ENCODE results near the gene FETUB. TPM values are rescaled to one million over a fixed set of nuclear protein-coding genes. Genes with fewer than 3 reads are reported as not detected.

FETUB gene
- total and polyA plus RNA-seq, 2 donors (not counting 1 experiment from before 2014, with no cell fraction given): not detected

- ATAC-seq (ENCODE audit: low read depth) (no peak), DNase-seq (no peak)
- WGBS (ENCODE audit: insufficient coverage): 87% methylated on average over 3 of the region's 17 CpGs
- Histone ChIP-seq H3K9ac (ENCODE audit: low read length) (no peak overlapping the region), H3K79me2 (ENCODE audit: control insufficient read depth, insufficient read depth, low read length) (no peaks in the 10 kb centered on the region), H3K27ac (ENCODE audit: low read length in 2 of 2) (no peak overlapping the region), H3K36me3 (replicated peaks in 1 of 2; ENCODE audit: control extremely low read depth in 1 of 2, control insufficient read depth in 1 of 2, extremely low read depth in 1 of 2, insufficient read depth in 2 of 2, low read length in 1 of 2) (no peaks in the 10 kb centered on the region), H3K27me3 (replicated peaks in 1 of 4; ENCODE audit: control extremely low read depth in 1 of 4, control insufficient read depth in 3 of 4, insufficient read depth in 4 of 4, low read length in 3 of 4) (no peaks in the 10 kb centered on the region), H3K9me3 (ENCODE audit: control extremely low read depth in 1 of 3, control insufficient read depth in 2 of 3, insufficient read depth in 1 of 3, low read length in 2 of 3) (no peaks in the 10 kb centered on the region), H3K4me3 (ENCODE audit: control extremely low read depth in 1 of 5, extremely low read depth in 1 of 5, insufficient read depth in 1 of 5, low read depth in 2 of 5, low read length in 4 of 5) (no peak overlapping the region), H2AFZ (ENCODE audit: insufficient read depth, low read depth, low read length, poor library complexity, severe bottlenecking) (no peak overlapping the region), H4K20me1 (ENCODE audit: control insufficient read depth, insufficient read depth, low read length, poor library complexity, severe bottlenecking) (no peaks in the 10 kb centered on the region), H3K4me1 (ENCODE audit: control insufficient read depth in 2 of 2, insufficient read depth in 2 of 2, low read length in 2 of 2) (no peaks in the 10 kb centered on the region), H3K4me2 (replicated peaks; ENCODE audit: low read depth, low read length, poor library complexity, severe bottlenecking) (no peak overlapping the region)
- TF ChIP-seq EZH2 (IDR thresholded peaks at IDR 0.05; ENCODE audit: borderline replicate concordance, insufficient read depth, low read depth, low read length, poor library complexity, severe bottlenecking) (no peak), CTCF (IDR thresholded peaks at IDR 0.05) (no peak)
- ChIA-PET POLR2A (interaction anchor here (0.7 kb wide), 1 partner anchor 1792 kb away, joined by 3 read pairs; no protein-coding TSS in a partner anchor), CTCF (interaction anchor here (0.7 to 1.6 kb wide), 4 partner anchors 17 to 225 kb away, joined by 3 to 10 read pairs (median 6); no protein-coding TSS in a partner anchor)
- no peaks in the 10 kb centered on the region for H3K4me1 Mint-ChIP-seq
- intact Hi-C loops (cut with micrococcal nuclease): no loop called here
- H3K4me3 Mint-ChIP-seq: no peak overlapping the region
- H3K27ac Mint-ChIP-seq: no peak overlapping the region
- no peaks in the 10 kb centered on the region for H3K9me3 Mint-ChIP-seq (ENCODE audit: insufficient read depth)
- H3K27me3 Mint-ChIP-seq: peaks cover 9% of the 10 kb centered on the region
Observed at GRCh38 chr3:186596568-186597287, 43.5 kb upstream of the FETUB start.

- no peaks in the 10 kb centered on the region for H4K20me1 ChIP-seq (ENCODE audit: control insufficient read depth, insufficient read depth, low read length, poor library complexity, severe bottlenecking)
- Mint-ChIP-seq H3K27ac (no peak overlapping the region), H3K4me1 (no peaks in the 10 kb centered on the region), H3K4me3 (no peak overlapping the region), H3K27me3 (peaks cover 9% of the 10 kb centered on the region), H3K9me3 (ENCODE audit: insufficient read depth) (no peaks in the 10 kb centered on the region)
- H3K27ac ChIP-seq (ENCODE audit: low read length in 2 of 2): no peak overlapping the region
- 88% methylated on average over 5 of the region's 11 CpGs for WGBS (ENCODE audit: insufficient coverage)
- DNase-seq: no peak
- no peak overlapping the region for H2AFZ ChIP-seq (ENCODE audit: insufficient read depth, low read depth, low read length, poor library complexity, severe bottlenecking)
- POLR2A ChIA-PET: no interaction called here
- no peak overlapping the region for H3K4me3 ChIP-seq (ENCODE audit: control extremely low read depth in 1 of 5, extremely low read depth in 1 of 5, insufficient read depth in 1 of 5, low read depth in 2 of 5, low read length in 4 of 5)
- H3K9me3 ChIP-seq (ENCODE audit: control extremely low read depth in 1 of 3, control insufficient read depth in 2 of 3, insufficient read depth in 1 of 3, low read length in 2 of 3): no peaks in the 10 kb centered on the region
- H3K27me3 ChIP-seq (replicated peaks in 1 of 4; ENCODE audit: control extremely low read depth in 1 of 4, control insufficient read depth in 3 of 4, insufficient read depth in 4 of 4, low read length in 3 of 4): no peaks in the 10 kb centered on the region
- H3K4me2 ChIP-seq (replicated peaks; ENCODE audit: low read depth, low read length, poor library complexity, severe bottlenecking): no peak overlapping the region
- intact Hi-C loops (cut with micrococcal nuclease): no loop called here
- CTCF ChIA-PET: interaction anchor here (0.7 to 4.0 kb wide), 2 partner anchors 18 to 280 kb away, joined by 3 to 24 read pairs; no protein-coding TSS in a partner anchor
- no peak overlapping the region for H3K9ac ChIP-seq (ENCODE audit: low read length)
- no peaks in the 10 kb centered on the region for H3K4me1 ChIP-seq (ENCODE audit: control insufficient read depth in 2 of 2, insufficient read depth in 2 of 2, low read length in 2 of 2)
- no peaks in the 10 kb centered on the region for H3K79me2 ChIP-seq (ENCODE audit: control insufficient read depth, insufficient read depth, low read length)
- no peak for ATAC-seq (ENCODE audit: low read depth)
- TF ChIP-seq CTCF (IDR thresholded peaks at IDR 0.05) (no peak), EZH2 (IDR thresholded peaks at IDR 0.05; ENCODE audit: borderline replicate concordance, insufficient read depth, low read depth, low read length, poor library complexity, severe bottlenecking) (no peak)
- no peaks in the 10 kb centered on the region for H3K36me3 ChIP-seq (replicated peaks in 1 of 2; ENCODE audit: control extremely low read depth in 1 of 2, control insufficient read depth in 1 of 2, extremely low read depth in 1 of 2, insufficient read depth in 2 of 2, low read length in 1 of 2)
Observed at GRCh38 chr3:186598108-186598784, 42.0 kb upstream of the FETUB start.
